ENCODE results near the gene AIM2.
"Not testable (repeated sequence)": the region's sequence is repeated elsewhere in the genome, so short reads cannot be mapped to it uniquely, and the experiment has no call there.

The AIM2 gene

DNA sequence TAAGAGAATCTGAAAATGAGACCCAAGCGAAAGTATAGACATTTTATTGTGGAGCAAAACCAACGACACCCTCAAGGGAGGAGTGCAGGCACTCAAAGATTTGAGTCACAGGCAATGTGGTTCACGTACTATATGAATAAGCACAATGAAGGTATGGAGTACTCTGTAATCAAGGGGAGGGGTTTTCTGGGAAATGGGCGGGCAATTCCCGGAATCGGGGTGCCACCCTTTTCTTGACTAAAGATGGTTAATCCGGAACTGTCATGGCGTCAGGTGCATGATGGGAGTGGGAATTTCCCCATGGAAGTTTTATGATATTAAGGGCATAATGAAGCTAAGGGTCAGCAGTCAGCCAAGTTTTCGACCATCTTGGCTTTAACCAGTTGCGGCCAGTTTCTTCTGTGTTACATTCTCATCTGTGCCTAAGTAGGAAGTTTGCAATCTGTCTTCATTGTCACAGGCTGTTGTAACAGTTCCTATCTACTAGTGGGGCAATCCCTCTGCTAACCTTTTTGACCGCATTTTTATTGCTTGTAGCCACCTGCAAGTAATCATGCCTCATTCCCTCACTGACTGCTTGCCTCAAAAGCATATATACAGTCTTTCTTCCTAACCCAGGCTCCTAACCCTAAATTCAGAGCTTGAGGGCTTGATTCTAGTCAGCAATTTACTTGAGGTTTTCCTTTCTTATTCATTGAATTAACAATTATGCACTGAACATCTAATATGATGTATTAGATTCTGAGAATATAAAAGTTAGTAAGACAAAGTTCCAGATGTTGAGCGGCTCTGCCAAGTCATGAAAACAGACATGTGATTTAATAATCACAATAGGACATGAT, 775 bp upstream of the AIM2 start:
- no peak for DNase-seq

DNA sequence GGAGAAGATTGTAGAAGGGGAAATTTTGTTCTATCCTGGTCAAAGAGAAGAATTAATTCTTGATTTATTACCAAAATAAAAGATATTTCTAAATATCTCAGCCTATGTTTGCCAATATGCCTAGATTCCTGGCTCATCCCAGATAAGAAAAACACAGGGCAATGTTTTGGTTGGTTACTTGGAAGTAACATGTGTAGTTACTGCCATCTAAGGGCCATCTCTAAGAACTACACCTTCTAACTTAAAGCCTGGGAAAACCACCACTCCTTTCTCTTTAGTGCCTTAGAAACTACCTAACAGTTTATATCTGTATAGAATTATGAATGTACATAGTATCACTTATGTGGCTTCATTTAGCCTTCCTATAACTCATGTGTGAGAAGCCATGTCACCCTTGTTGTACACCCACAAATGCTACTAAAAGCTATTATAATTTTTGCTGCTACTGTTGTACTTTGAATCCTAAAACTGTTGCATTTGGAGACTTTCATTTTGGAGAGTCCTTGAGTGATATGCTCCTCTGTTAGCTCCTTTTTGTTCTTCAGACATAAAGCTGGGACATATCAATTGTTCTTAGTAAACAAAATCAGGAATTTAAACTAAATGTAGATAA, 4.5 kb downstream of the AIM2 start:
- DNase-seq: peak; percentile 51

DNA sequence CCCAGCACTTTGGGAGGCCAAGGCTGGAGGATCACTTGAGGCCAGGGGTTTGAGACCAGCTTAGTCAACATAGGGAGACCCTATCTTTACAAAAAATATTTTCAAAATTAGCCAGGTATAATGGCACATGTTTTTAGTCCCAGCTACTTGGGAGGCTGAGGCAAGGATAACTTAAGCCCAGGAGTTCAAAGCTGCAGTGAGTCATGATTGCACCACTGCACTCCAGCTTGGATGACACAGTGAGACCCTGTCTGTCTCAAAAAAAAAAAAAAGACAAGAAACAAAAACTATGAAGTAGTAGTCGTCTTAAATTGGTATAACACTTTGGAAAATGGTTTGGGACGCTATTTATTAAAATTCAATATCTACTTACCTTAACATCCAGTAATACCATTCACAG, 7.7 kb downstream of the AIM2 start:
- DNase-seq: no peak

DNA sequence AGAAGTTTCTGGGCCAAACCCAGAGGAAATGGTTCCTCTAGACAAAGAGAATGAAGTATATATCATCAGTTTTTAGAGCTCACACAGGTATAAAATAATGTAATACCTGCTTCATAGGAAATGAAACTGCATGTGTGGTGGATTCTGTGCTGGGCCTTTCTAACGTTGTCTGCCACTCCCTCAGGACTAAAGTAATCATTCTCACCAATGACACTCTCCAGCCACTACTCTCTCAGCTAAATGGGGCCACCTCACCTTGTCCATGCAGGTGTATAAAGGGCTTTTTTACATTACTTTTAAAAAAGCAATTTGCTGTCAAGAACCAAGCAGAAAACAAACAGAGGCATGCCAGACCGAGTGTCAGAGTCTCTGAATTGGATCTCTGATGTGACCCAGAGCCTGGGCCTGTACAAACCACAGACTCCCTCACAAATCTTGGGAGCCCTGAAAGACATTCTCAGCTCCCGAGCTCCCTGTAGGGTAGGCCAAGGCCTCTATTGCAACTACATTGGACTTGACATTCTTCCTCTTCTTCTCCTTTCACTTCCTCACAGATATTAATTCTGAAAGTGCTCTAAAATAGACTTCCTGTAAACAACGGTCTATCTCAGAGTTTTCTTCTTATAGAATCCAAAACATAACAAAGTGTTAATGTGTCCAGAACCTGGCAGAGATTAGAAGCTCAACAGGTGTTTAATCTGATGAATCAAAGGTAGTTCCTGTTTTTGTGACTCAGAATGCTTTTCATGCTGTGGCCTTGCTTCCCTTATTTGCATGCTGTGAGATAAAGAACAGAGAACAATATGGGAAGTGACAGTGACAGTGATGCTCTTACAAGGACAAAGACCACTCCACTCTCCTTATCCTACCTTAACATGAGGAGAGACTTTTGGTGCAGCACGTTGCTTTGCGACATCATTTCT, 8.6 kb downstream of the AIM2 start:
- no peak for DNase-seq

DNA sequence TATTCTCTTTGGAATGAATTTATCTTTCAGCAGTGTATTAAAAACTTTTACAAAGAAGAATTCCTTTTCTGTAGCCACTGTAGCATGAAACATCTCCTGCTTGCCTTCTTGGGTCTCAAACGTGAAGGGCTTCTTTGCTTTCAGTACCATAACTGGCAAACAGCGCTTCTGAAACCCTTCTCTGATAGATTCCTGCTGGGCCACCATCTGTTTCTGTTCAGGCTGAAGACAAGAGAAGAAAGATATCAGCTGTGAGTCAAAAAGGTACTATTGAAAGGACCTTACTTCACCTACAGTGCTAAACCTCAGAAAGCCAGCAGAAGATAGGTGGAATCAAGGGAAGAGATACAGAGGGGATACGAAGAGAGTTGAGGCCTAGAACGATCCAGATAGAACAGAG, 10.5 kb downstream of the AIM2 start:
- DNase-seq: no peak

DNA sequence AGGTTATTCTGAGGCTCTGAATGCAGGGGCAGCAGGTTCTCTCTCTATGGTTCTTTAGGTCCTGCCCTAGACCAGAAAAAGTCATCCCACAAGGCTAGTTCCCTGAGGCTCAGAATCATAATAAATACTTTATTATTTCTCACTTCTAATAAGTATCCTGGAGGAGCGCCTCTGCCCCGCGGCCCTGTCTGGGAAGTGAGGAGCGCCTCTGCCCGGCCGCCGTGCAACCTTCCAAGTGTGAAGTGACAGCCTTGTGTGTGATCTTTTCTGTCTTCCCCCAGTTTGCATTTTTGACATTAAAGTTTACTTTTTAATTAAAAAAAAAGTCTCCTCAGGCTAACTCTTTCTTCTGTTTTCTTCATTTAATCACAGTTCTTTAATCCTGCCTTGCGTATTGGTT, 11.5 kb downstream of the AIM2 start:
- no peak for DNase-seq

DNA sequence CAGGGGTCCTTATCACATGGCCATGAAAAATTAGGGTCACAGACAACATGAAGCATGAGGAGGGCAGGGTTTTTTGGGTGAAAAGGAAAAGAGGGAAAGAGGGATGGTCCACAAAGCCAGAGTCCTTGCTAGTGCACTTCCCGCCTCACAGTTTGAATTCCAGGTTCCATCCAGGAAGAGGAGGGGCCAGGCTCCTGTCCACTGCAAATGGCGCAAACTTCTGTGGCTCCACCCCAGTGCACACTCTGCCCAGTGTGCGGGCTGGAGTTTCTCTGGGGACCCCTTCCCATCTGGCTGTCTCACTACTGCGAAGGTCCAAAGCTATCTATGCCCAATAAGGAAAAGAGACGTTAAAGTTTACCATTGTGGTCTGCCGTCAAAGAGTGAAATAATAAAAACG, 17.8 kb downstream of the AIM2 start:
- no peak for DNase-seq

DNA sequence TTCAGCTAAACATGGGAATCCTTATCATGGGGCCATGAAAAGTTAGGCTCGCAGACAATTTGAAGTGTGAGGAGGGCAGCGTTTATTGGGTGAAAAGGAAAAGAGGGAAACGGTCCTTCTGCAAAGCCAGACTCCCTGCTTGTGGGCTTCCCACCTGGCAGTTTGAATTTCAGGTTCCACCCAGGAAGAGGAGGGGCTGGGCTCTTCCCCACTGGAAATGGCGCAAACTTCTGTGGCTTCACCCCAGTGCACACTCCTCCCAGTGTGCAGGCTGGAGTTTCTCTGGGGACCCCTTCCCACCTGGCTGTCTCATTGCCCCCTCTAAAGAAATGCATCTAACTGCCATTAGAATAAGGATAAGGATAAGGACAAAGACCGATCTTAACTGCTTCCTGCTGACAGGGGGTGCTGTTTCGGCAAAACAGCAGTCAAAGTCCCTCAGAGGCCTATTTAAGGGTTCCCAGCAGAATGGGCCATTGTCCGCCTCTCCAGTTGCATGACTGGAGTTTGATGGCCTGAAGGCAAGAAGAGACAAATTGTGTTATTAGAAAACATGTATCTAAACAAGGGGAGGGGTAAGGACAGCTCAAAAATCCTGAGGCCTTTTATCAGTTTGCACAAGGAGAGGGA, 20.4 kb downstream of the AIM2 start:
- DNase-seq: no peak

DNA sequence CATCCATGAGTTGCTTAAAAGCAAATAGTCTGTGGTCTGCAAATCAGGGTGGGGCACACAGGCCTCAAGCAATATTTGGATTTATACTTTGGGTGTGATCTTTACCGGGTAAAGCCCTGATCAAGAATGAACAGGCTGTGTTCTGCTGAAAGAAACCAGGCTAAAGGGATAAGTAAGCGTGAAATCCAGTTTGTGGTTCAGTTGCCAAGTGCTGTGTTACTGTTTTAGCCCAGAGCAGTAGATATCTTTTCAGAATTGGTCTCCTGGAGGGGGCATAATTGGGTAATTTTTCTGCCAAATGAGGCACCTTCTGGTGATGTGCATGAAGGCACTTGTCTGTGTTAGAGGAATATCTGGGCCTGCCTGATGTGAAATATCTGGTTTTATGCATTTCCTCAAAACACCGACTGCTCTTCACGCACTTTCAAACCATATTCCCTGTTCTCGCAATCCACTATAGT, 21.4 kb downstream of the AIM2 start:
- DNase-seq: no peak

DNA sequence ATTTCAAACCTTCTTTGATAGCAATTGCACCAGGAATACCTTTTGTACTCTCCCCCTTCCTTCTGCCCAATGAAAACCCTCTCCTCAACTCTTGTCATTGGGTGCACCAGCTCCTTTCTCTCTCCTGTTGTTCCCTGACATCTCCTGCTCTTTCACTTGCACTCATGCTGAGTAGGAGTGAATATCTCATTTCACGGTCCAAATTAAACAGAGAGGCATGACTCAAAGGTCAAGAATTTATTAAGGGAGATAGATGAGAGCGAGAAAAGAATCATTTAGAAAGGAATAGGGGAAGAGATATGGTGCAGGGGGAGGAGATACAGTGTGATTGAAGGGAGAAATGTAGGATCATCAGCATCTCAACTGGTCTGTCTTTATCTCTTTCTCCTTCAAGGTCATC, 22.1 kb downstream of the AIM2 start:
- DNase-seq: no peak

DNA sequence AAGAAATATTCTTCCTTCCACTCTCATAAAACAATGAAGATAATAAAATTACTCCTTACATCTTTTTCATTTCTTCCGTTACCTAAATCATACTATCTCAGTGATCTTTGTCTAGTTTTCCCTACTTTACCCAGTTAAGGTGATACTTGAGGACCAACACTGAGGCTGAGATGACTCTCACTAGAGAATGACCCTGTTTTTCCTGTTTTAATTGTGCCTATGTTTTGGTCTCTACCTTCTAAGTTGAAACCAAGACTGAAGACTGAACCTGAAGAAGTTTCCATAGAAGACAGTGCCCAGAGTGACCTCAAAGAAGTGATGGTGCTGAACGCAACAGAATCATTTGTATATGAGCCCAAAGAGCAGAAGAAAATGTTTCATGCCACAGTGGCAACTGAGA, 25.1 kb downstream of the AIM2 start:
- DNase-seq: no peak

DNA sequence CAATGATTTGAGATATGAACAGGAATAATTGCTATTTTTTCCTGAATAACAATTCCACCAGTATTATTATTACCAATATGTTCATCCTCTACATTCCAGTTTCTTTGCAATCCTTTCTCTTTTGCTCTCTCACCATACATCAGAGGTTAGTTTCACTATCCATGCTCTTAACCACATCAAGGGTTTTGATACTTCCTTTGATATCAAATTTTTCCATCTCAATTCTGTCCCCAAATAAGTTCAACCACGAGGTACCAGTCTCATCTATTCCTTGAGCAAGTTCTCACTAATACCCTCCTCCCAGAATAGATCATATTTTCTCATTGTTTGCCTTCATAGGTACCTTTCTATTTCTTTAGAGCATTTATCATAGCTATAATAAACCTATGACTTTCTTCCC, 30.1 kb downstream of the AIM2 start:
- not testable (repeated sequence) for DNase-seq

DNA sequence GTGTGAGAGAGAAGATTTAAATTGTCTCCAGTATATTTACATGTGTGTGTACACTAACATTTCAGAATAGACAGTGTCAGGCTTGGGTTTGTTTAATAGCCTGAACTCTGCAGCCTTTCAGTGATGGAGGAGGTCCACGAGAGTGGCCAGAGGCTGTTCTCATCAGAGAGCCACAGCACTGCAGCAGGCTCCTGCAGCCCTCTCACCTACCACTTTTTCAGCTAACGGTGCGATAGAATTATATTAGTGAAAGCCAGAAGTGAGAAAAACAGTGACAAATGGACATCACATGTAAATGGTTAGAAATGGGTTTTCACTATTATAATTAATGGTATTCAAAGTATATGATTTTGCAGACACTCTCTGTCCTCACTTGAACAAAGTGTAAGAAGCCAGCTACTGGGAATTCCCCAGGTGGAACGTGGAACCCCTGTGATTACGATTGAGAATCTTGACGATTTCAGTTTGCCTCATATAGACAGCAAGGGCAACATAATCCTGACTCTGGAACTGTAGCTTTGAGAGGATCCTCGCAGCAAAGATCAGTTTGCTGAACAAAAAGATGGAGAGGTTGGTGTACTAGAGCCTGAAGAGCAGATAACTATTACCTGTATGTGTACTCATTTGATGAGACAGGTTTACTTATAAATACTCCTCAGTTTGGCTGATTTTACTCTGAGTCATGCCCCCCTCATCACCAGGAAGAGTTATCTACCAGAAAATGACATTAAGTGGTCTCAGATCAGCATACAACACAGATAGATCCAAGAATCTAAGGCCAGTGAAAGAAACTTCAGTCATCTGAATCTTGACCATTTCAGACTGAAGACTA, 35.5 kb downstream of the AIM2 start:
- no peak for DNase-seq

DNA sequence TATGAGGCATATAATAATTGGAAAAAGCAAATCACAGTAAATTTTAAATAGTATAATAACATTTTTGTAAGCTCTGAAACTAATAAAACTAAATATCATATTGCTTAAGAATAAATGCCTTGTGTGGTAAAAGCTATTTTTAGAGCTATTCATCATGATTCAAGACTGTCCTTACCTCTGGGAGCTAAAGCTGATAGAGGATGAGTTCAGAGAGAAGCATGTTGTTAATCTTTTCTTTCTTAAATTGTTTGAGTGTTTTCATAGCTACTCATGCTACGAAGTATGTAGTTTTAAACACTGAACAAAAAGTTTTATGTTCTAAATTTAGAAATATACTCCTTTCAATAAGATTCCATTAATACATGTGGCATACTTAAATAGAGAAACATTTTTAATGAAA, 36.4 kb downstream of the AIM2 start:
- DNase-seq: no peak

DNA sequence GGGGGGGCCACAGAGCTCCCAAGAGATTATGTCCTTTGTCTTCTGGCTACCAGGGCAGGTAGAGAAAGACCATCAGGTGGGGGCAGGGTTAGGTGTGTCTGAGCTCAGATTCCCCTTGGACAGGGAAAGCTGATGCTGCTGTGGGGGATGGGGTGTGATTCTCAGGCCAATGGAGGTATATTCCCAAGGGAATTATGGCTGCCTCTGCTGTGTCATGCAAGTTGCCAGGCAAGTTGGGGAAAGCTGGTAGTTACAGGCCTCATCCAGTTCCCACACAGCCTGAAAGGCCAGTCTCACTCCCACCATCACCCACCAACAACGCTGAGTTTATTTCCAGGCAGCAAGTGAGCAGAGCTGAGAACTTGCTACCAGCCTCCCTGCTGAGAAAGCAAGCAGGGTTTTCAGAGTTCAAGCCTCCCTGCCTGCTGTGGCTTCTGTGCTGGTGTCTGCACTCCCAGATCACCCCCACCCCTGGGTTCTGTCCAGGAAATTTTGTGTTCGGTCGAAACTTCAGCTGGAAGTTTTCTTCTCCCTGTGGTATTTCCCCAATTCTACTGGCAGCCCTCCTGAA, 45.6 kb downstream of the AIM2 start:
- no peak for DNase-seq

DNA sequence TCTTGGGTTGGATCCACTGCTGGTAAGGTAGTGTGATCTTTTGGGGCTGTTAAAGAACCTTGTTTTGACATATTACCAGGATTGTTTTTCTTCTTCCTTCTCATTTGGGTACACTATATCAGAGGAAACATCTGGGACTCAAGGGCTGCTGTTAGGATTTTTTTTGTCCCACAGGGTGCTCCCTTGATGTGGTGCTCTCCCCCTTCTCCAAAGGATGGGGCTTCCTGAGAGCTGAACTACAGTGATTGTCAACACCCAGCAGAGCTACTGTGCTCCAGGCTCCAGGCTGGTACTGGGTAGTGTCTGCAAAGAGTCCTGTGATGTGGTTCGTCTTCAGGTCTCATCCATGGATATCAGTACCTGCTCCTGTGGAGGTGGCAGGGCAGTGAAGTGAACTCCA, 46.3 kb downstream of the AIM2 start:
- DNase-seq: no peak

DNA sequence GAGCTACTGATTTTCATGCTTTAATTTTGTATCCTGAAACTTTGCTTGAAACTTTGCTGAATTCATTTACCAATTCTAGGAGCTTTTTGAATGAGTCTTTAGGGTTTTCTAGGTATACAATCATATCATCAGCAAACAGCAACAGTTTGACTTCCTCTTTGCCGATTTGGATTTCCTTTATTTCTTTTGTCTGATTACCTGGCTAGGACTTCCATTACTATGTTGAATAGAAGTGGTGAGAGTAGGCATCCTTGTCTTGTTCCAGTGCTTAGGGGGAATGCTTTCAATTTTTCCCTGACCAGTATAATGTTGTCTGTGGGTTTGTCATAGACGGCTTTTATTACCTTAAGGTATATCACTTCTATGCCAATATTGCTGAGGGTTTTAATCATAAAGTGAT, 49.7 kb downstream of the AIM2 start:
- not testable (repeated sequence) for DNase-seq

DNA sequence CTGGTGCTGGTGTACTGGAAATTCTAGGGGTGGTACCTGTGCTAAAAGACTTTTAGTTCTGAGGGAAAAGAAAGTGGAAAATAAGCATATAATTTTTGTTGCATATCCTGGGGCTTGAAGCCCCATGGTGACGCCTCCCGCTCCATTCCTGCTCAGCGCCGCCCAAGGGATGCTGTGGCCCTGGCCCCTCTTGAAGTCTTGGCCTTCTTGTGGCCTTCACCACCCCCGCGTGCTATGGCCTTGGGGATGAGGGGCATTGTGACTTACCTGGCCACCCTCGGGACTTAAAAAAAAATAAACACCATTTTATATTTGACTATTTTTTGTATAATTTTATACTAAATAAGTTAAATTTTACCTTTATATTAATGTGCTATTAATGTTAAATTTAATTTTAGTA, 51.5 kb downstream of the AIM2 start:
- DNase-seq: no peak

DNA sequence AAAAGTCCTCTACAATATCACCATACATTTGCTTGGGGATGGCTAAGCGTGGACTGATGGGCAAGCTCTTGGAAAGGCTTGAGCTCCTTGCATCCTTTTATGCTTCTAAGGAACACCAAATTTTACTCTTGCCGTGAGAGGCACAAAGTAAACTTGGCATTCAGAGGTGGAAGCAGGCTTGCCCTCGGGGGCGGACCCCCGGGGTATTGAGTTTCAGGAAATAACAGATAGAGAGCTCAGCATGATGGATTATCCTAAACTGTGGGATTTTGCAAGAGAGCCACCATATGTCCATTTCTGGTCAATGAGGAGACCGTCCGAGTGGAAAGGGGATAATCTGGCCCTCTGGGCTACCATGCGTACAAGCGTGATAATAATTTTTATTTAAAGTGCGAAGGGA, 52.8 kb downstream of the AIM2 start:
- no peak for DNase-seq

DNA sequence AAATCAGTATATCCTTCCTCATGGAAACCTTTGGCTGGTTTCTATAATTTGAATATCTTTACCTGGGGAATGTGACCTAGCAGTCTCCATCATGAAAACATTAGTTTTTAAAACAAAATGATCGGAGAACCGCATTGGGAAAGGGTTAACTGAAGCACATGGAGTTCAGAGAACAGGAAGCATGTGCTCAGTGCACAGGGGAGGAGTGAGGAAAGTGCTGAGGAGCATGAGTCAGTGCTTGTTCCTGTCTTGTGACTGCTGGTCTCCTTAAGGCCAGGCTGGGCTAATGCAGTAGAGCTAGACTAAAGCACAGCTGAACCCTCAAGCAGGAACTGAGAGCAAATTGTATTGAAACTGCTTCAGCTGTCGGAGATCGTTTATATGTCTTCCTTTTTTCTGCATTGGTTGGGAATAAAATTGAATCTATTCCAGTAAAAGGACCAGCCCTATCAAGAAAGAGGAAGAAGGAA, 61.1 kb downstream of the AIM2 start:
- DNase-seq: no peak

DNA sequence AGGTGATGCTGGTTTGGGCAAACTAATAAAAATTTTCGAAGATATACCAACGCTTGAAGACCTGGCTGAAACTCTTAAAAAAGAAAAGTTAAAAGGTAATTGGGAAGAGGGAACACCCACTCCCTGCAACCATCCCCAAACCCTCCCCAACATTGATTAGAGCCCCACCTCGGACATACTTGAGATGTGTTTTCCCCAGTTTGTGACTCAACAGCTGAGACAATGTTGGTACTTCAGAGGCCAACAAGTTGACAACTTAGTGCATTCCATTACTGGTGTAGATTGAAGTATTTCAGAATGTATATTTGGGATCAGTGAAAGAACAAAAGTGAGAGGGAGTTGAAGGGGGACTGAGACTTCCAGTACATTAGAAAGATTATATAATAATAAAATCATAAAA, 61.7 kb downstream of the AIM2 start:
- no peak for DNase-seq

Measured in NCI-H1694 (cell line).